ENCODE measurements around the gene NCAN. TPM values are rescaled to one million over a fixed set of nuclear protein-coding genes. Genes with fewer than 3 reads are reported as not detected.

NCAN gene
- total RNA-seq, 3 donors from 2014 or later: 0.25 TPM; not detected in 2

DNA sequence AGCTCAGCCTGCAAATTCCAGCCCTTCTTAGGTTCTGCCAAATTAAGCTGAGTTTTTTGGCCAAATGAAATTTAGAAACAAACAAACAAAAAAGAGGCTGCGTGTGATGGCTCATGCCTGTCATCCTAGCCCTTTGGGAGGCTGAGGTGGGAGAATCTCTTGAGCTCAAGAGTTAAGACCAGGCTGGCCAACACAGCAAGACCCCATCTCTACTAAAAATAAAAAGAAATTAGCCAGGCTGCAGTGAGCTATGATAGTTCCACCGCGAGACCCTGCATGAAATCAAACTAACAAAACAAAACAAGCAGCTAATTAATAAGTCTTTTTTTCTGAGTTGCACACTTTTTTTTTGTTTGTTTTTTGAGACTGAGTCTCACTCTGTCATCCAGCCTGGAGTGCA lies 17.9 kb downstream of the NCAN start:
- Histone ChIP-seq H3K4me1 (ENCODE audit: low read depth) (no peaks in the 10 kb centered on the region), H3K9me3 (peaks cover 14% of the 10 kb centered on the region), H3K36me3 (ENCODE audit: low read depth) (no peaks in the 10 kb centered on the region), H3K4me3 (no peak overlapping the region)
- TF ChIP-seq, protein P1, sequence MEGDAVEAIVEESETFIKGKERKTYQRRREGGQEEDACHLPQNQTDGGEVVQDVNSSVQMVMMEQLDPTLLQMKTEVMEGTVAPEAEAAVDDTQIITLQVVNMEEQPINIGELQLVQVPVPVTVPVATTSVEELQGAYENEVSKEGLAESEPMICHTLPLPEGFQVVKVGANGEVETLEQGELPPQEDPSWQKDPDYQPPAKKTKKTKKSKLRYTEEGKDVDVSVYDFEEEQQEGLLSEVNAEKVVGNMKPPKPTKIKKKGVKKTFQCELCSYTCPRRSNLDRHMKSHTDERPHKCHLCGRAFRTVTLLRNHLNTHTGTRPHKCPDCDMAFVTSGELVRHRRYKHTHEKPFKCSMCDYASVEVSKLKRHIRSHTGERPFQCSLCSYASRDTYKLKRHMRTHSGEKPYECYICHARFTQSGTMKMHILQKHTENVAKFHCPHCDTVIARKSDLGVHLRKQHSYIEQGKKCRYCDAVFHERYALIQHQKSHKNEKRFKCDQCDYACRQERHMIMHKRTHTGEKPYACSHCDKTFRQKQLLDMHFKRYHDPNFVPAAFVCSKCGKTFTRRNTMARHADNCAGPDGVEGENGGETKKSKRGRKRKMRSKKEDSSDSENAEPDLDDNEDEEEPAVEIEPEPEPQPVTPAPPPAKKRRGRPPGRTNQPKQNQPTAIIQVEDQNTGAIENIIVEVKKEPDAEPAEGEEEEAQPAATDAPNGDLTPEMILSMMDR (IDR thresholded peaks at IDR 0.05): no peak
- DNase-seq: no peak
- intact Hi-C loops (cut with DNase I, micrococcal nuclease): no loop called here
- ATAC-seq: no peak

DNA sequence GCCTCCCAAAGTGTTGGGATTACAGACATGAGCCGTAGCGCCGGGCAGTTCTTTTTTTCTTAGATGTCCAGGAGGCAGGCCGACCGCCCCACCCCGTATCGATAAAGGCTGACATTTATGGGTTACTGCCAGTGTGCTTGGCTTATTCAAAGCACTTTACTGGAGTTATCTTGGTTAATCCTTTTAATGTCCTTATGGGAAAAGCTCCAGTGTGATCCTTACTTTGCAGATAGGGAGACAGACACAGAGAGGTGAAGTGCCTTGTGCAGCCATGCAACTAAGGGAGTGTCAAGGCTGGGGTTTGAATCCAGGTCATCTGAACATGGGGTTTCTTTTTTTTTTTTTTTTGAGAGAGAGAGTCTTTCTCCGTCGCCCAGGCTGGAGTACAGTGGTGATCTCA lies 19.2 kb downstream of the NCAN start:
- ATAC-seq (no peak), DNase-seq (no peak)
- H3K36me3 ChIP-seq (ENCODE audit: low read depth): no peaks in the 10 kb centered on the region
- no peaks in the 10 kb centered on the region for H3K4me1 ChIP-seq (ENCODE audit: low read depth)
- TF ChIP-seq, protein P1 (IDR thresholded peaks at IDR 0.05): no peak
- peaks cover 23% of the 10 kb centered on the region for H3K9me3 ChIP-seq
- H3K4me3 ChIP-seq: no peak overlapping the region
- intact Hi-C loops (cut with DNase I, micrococcal nuclease): no loop called here

DNA sequence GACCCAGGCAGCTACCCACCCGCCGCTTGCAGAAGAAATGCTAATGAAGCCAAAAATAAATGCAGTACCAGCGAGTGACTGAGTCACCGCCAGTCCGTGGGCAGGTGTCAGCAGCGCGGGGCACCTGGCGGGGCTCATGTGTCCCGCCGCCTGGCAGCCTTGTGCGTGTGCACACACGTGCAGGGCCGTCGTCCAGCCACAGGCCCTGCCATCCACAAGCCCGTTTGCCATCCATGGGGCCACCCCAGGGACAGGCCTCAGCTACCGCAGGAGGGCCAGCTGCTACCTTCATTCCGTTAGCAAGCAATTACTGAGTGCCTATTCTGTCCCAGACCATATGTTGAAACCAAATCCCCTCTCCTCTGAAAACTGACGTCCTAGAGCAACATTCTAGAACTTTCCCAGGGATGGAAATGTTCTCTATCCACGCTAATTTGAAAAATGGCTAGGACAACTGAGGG lies 20.5 kb downstream of the NCAN start:
- ATAC-seq: no peak
- DNase-seq: no peak

DNA sequence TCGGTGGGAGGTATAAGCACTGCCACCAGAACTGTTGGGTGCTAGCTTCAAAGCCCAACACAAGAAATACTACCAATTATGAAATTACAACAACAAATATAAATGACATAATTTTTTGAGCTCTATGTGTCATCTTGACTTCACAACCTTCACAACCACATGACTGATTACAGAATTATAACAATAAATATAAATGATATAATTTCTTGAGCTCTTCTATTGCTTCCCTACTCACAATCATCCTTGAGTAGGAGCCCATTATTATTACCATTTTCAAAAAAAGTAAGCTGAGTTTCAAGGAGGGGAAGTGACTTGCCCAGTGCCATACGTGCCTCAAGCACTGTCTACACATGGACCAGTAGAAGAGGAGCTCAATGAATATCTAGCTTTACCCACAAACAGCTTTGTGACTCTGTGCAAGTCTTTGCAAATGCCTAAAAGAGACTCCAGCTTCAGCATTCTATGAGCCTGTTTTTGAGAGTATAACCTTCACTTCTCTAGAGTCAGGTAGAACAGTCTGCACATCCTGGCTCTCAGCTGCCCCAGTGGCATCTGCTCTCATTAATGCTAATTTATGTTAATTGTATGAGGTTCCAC lies 22.6 kb downstream of the NCAN start:
- ATAC-seq (no peak), DNase-seq (no peak)
- H3K4me3 ChIP-seq: no peak overlapping the region
- H3K4me1 ChIP-seq (ENCODE audit: low read depth): no peaks in the 10 kb centered on the region
- peaks cover 27% of the 10 kb centered on the region for H3K9me3 ChIP-seq
- TF ChIP-seq, protein P1 (IDR thresholded peaks at IDR 0.05): no peak
- intact Hi-C loops (cut with DNase I, micrococcal nuclease): no loop called here
- no peaks in the 10 kb centered on the region for H3K36me3 ChIP-seq (ENCODE audit: low read depth)

More for the DNA sequence above, 20.5 kb downstream of the NCAN start:
- Histone ChIP-seq H3K36me3 (ENCODE audit: low read depth) (no peaks in the 10 kb centered on the region), H3K4me1 (ENCODE audit: low read depth) (no peaks in the 10 kb centered on the region), H3K9me3 (peaks cover 27% of the 10 kb centered on the region), H3K4me3 (no peak overlapping the region)
- intact Hi-C loops (cut with DNase I, micrococcal nuclease): no loop called here
- TF ChIP-seq, protein P1 (IDR thresholded peaks at IDR 0.05): no peak

DNA sequence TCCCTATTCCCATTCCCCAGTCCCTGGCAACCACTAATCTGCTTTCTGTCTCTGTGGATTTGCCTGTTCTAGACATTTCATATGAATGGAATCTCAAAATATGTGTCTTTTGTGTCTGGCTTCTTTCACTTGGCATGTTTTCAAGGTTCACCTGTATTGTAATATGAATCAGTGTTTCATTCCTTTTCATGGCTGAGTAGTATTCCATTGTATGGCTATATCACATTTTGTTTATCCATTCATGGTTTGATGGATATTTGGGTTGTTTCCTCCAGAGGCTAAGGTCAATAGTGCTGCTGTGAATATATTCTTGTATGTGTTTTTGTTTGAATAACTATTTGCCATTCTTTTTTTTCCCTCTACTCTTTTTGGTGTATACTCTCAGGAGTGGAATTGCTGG lies 24.4 kb downstream of the NCAN start:
- DNase-seq (no peak), ATAC-seq (no peak)
- TF ChIP-seq, protein P1 (IDR thresholded peaks at IDR 0.05): no peak
- intact Hi-C loops (cut with DNase I, micrococcal nuclease): no loop called here
- H3K4me1 ChIP-seq (ENCODE audit: low read depth): no peaks in the 10 kb centered on the region
- H3K36me3 ChIP-seq (ENCODE audit: low read depth): no peaks in the 10 kb centered on the region
- H3K9me3 ChIP-seq: peaks cover 27% of the 10 kb centered on the region
- no peak overlapping the region for H3K4me3 ChIP-seq

Data from mucosa of descending colon (tissue), 3 donors.